Fibroblast of lung (primary cell): ENCODE results near the gene ZNF618.

Source experiments
- EZH2 ChIP-seq: IDR thresholded peaks from 2 replicates; pipeline ENCODE4 v1.5.1; 2012; ENCODE audit warnings: low read length, control low read depth, mild to moderate bottlenecking; ENCODE audit errors: missing control alignments
- TF ChIP-seq, protein P1 (sequence below), 2 donors: IDR thresholded peaks in 1 of 2; conservative IDR thresholded peaks in 1 of 2; 1 replicate in 1 of 2; 2 replicates in 1 of 2; pipeline ENCODE4 v1.5.1; 2011 to 2012; ENCODE audit warnings: low read length in 2 of 2, control low read depth in 1 of 2, inconsistent platforms in 1 of 2, low read depth in 1 of 2, mild to moderate bottlenecking in 1 of 2

DNA sequence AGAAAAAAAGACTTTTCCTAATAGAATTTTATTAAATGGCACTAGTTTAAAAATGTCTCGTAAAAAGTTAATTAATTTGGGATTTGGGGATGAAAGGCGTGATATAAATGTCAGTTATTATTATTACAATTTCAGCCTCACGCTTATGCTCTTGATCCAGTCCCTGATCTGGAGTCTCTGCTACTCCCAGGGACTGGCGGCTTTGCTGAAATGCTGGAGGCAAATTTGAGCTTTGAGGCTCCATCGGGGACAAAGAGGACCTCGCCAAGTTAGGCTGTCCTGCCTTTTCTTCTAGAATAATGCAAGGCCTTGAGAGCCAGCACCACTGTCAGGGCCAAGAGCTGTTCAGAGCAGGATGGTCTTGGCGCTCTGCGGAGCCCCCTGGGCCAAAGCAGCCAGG is 69.7 kb downstream of the ZNF618 start:
- TF ChIP-seq, protein P1, sequence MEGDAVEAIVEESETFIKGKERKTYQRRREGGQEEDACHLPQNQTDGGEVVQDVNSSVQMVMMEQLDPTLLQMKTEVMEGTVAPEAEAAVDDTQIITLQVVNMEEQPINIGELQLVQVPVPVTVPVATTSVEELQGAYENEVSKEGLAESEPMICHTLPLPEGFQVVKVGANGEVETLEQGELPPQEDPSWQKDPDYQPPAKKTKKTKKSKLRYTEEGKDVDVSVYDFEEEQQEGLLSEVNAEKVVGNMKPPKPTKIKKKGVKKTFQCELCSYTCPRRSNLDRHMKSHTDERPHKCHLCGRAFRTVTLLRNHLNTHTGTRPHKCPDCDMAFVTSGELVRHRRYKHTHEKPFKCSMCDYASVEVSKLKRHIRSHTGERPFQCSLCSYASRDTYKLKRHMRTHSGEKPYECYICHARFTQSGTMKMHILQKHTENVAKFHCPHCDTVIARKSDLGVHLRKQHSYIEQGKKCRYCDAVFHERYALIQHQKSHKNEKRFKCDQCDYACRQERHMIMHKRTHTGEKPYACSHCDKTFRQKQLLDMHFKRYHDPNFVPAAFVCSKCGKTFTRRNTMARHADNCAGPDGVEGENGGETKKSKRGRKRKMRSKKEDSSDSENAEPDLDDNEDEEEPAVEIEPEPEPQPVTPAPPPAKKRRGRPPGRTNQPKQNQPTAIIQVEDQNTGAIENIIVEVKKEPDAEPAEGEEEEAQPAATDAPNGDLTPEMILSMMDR (conservative IDR thresholded peaks at IDR 0.05 in 1 of 2, IDR thresholded peaks at IDR 0.05 in 1 of 2; ENCODE audit: low read depth in 1 of 2, low read length in 2 of 2) = no peak
- no peak for TF ChIP-seq EZH2
